Putamen (tissue), 1 donor: Measurements from ENCODE around the gene RILPL1.
"Not testable (repeated sequence)": the region's sequence is repeated elsewhere in the genome, so short reads cannot be mapped to it uniquely, and the experiment has no call there.

Source experiments
- DNase-seq: peaks from one replicate; pipeline ENCODE4 v3.0.0-alpha.2; 2016; ENCODE audit warnings: low spot score

Gene RILPL1

GRCh38 chr12:123533672-123534643 is at the start of gene RILPL1:
Gene RILPL1, minus strand, starts transcription at chr12:123533719. Its CDS starts 237 bp downstream, at chr12:123533482.
- DNase-seq: peak; percentile 70

GRCh38 chr12:123580772-123581171 is 47.3 kb upstream of the RILPL1 start:
- DNase-seq: no peak

GRCh38 chr12:123578829-123579228 is 45.3 kb upstream of the RILPL1 start:
- DNase-seq: not testable (repeated sequence)

- DNase-seq: no peak
These were observed 44.7 kb upstream of the RILPL1 start for GRCh38 chr12:123578243-123578642.

GRCh38 chr12:123576611-123577010 is 43.1 kb upstream of the RILPL1 start:
- no peak for DNase-seq

- no peak for DNase-seq
These were observed 40.4 kb upstream of the RILPL1 start for GRCh38 chr12:123573870-123574269.

GRCh38 chr12:123572391-123572790 is 38.9 kb upstream of the RILPL1 start:
- no peak for DNase-seq

- DNase-seq: peak; percentile 17
These were observed 37.9 kb upstream of the RILPL1 start for GRCh38 chr12:123571343-123571813.

- no peak for DNase-seq
These were observed 25.9 kb upstream of the RILPL1 start for GRCh38 chr12:123559468-123559867.

GRCh38 chr12:123558487-123558886 is 25.0 kb upstream of the RILPL1 start:
- not testable (repeated sequence) for DNase-seq

GRCh38 chr12:123554843-123555242 is 21.3 kb upstream of the RILPL1 start:
- not testable (repeated sequence) for DNase-seq

GRCh38 chr12:123554136-123554535 is 20.6 kb upstream of the RILPL1 start:
- not testable (repeated sequence) for DNase-seq

- no peak for DNase-seq
These were observed 17.2 kb upstream of the RILPL1 start for GRCh38 chr12:123550700-123551099.

- no peak for DNase-seq
These were observed 14.6 kb upstream of the RILPL1 start for GRCh38 chr12:123548107-123548506.

GRCh38 chr12:123546281-123546680 is 12.8 kb upstream of the RILPL1 start:
- DNase-seq: no peak

GRCh38 chr12:123543541-123543940 is 10.0 kb upstream of the RILPL1 start:
- no peak for DNase-seq

- no peak for DNase-seq
These were observed 7.6 kb upstream of the RILPL1 start for GRCh38 chr12:123540899-123541662.

- DNase-seq: not testable (repeated sequence)
These were observed 2.4 kb upstream of the RILPL1 start for GRCh38 chr12:123535952-123536351.

- DNase-seq: no peak
These were observed 490 bp downstream of the RILPL1 start for GRCh38 chr12:123532808-123533649.

- DNase-seq: no peak
These were observed 1.5 kb downstream of the RILPL1 start for GRCh38 chr12:123532019-123532418.

- DNase-seq: no peak
These were observed 2.4 kb downstream of the RILPL1 start for GRCh38 chr12:123531091-123531490.

GRCh38 chr12:123530668-123531067 is 2.9 kb downstream of the RILPL1 start:
- no peak for DNase-seq
